ENCODE measurements around the gene MAMDC4.

Gene MAMDC4

DNA sequence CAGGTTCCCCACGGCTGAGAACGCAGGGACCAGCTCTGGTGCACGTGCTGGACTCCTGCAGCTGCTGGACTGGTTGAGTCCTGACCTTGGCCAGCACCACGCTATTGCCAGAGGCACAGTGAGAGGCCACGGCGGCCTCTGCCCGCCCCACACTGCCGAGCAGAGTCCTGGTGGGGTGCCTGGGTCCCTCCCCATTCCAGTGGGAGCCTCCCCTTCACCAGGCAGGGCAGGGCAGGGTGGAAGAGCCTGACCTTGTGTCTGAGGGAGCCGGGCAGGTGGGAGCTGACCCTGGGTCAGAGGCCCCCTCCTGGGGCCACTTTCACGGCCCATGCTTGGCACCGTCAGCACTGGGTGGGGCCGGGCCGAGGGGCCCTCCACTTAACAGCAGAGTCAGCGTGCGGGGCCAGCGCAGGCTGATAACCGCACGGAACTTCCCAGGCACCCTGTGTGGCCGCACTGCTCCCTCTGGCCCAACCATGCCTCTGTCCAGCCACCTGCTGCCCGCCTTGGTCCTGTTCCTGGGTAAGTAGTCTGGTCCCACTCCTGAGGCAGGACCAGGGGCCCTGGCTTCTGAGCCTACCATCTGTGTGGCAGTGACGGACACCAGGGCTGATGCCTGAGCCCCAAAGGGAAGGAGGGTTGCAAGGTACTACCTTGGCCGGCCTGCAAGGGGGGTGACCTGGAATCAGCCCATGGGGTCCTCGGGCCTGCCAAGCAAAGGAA lies at the start of gene MAMDC4:
TSS of gene MAMDC4 (plus strand) at position 406 of the 723 bp plus-strand sequence. CDS start at position 477, 71 bp downstream.
- in situ Hi-C loops (cut with HindIII; ENCODE audit: low sequenced_read_pairs) = no loop called here

DNA sequence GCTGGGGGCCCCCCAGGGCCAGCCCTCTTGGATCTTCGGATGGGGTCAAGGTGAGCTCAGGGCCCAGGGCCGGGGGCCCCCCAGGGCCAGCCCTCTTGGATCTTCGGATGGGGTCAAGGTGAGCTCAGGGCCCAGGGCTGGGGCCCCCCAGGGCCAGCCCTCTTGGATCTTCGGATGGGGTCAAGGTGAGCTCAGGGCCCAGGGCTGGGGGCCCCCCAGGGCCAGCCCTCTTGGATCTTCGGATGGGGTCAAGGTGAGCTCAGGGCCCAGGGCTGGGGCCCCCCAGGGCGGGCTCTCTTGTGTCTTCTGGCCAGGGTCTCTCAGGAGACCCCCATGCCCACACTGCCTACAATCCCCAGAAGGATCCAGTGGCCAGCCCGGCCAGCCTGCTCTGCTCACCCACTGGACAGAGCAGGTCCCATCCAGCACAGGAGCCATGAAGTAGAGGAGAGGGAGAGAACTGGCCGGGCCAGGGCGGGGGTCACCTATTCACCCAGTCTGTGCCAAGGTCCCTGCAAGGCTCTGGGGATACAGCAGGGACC lies 49.1 kb upstream of the MAMDC4 start:
- in situ Hi-C loops (cut with HindIII; ENCODE audit: low sequenced_read_pairs) = loop anchor here (25.0 kb wide), 2 partner anchors 234 to 359 kb away; partner anchors contain the start of genes ABCA2, FUT7, LRRC26 and NPDC1

DNA sequence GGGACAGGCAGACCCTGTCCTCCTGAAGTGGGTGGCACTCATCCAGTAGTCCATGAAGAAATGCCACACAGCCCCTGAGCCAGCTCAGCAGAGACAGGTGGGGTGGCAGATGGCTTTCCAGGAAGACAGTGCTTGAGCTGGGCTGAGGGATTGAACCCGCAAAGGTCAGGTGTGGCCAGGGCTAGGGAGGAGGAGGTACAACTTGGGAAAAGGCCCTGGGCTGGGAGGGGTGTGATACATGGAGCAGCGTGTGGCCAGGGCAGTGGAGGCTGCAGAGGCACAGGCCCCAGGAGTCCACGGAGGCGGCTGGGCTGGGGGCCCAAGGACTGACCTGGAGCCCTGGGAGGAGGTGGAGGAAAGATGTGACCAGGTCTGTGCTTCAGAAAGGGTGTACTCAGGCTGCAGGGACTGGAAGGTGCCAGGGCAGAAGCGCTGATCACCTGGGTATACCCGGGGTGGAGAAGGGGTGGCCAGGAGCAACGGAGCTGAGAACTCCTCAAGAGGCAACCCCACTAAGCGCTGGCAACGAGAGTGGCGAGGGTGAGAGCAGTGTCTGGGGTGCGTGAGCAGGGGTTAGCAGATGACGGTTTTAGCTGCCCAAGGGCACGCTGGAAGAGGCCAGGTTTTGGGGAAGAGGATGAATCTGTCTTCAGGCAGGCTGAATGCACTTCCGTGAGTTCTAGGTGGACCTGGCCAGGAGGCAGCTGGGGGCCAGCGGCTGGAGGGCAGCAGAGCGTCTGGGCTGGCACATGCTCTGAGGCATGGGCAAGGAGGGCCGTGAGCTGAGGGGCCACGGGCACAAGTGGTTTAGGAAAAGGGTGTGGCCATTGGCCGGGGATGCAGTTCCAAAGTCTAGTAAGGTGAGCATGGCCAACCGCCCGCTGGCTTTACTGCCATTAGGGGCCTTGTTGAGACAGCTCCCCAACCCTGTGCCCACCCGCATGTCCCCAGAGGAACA lies 48.3 kb upstream of the MAMDC4 start:
- in situ Hi-C loops (cut with HindIII; ENCODE audit: low sequenced_read_pairs) = loop anchor here (25.0 kb wide), 2 partner anchors 233 to 358 kb away; partner anchors contain the start of genes ABCA2, FUT7, LRRC26 and NPDC1

DNA sequence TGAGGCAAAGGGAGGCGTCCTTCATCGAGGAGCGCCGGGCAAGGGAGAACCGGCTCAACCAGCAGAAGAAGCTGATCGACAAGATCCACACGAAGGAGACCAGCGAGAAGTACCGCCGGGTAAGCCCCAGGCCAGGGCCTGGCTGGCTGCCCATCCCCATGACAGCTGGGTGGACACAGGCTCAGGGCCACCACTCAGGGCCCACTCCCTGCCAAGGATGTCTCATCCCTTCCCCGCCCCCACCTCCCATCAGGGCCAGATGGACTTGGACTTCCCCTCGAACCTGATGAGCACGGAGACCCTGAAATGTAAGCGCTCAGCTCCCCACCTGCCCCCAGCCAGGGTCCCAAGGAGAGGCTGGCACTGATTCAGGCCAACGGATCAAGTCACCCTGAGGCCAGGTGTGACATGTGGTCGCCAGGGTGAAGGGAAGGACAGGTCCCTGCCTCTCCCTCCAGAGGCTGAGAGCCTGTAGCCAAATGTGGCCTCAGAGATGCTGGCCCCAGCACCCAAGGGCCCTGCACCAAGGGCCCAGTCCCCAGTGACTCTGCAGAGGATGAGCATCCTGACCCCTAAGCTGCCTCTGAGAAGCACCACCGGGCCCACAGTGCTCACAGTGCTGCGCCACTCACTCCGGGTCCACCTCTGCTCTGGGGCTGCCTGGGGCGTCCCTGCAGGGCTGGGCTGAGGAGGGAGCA lies 47.5 kb upstream of the MAMDC4 start:
- in situ Hi-C loops (cut with HindIII; ENCODE audit: low sequenced_read_pairs) = loop anchor here (25.0 kb wide), 2 partner anchors 233 to 358 kb away; partner anchors contain the start of genes ABCA2, FUT7, LRRC26 and NPDC1

DNA sequence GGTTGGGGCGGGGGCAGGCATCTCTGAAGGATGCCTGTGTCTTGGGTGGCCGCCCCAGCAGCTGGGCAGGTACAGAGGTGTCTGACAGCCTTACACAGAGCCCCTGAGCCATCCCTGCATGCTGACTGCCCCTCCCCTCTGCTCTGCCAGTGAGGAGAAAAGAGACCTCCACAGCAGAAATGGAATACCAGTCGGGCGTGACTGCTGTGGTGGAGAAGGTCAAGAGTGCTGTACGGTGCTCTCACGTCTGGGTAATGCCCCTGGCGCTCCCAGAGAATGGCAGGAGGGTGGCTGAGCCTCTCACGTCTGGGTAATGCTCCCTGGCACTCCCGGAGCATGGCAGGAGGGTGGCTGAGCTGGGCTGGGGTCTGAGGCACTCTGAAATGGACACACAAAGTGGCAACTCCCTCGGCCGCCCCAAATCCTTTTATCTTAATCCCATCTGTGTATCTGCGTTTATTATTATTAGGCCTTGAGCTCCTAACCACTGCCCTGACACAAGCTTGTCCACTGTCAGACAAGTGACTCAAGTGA lies 46.9 kb upstream of the MAMDC4 start:
- in situ Hi-C loops (cut with HindIII; ENCODE audit: low sequenced_read_pairs) = loop anchor here (25.0 kb wide), 2 partner anchors 232 to 357 kb away; partner anchors contain the start of genes ABCA2, FUT7, LRRC26 and NPDC1

DNA sequence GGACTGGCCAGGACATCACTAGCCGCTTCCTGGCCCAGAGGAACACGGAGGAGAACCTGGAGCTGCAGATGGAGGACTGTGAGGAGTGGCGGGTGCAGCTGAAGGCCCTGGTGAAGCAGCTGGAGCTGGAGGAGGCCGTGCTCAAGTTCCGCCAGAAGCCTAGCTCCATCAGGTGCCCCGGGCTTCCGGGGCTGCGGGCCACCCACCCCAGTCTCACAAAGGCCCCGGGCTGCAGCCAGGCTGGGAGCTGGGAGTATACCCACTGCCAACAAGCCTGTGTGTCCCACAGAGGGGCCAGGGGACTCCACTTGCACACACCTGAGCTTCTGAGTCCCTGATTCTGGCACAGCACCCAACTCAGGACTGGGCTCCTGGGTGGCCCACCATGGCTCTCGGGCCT lies 46.1 kb upstream of the MAMDC4 start:
- in situ Hi-C loops (cut with HindIII; ENCODE audit: low sequenced_read_pairs) = loop anchor here (25.0 kb wide), 2 partner anchors 231 to 356 kb away; partner anchors contain the start of genes ABCA2, FUT7, LRRC26 and NPDC1

DNA sequence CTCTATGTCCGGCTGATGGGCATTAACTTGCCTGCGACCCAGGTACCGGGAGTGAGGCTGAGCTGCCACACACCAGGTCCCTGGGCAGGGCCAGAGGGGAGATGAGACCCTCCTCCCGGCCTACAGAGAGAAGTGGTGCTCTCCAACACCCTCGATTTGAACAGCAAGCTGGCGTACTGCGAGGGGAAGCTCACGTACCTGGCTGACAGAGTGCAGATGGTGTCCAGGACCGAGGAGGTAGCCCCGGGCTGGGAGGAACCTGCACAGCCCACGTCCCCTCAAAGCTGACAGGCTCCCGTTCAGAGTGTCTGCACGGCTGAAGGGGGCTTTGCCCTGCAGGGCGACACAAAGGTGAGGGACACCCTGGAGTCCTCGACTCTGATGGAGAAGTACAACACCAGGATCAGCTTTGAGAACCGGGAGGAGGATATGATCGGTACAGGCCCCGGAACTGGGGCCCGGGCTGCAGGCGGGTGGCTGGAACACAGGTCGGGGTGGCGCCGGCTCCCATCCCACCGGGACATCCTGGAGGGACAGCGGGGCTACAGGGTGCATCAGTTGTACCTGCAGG lies 45.4 kb upstream of the MAMDC4 start:
- in situ Hi-C loops (cut with HindIII; ENCODE audit: low sequenced_read_pairs) = loop anchor here (25.0 kb wide), 2 partner anchors 231 to 356 kb away; partner anchors contain the start of genes ABCA2, FUT7, LRRC26 and NPDC1

DNA sequence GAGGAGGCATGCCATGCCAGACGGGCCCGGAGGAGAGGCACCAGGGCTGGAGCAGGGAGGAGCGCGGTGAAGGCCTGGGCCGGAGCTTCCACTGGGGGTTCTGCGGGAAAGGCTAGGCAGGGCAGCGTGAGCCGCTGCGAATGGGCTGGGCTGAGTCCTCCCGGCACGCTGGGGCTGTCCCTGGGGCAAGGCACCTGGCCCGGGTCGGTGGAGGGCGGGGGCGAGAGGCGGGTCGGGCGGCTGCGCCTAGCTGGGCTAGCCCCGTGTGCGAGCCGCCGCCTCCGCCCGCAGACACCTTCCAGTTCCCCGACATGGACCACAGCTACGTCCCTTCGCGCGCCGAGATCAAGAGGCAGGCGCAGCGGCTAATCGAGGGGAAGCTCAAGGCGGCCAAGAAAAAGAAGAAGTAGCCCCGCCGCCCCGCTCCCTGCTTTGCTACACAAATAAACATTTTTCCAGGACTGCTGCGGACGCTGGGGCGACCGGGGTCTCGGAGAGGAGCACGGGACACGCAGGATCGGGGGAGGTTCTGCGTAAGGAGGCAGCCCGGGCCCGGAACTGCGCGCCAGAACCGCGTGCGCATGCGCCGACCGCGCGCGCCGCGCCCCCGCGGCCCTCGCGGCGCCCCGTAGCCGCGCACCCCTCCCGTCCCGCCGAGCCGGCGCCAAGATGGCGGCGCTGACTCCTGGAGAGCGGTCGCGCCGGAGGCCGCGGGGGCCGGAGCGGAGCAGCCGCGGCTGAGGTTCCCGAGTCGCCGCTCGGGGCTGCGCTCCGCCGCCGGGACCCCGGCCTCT lies 44.7 kb upstream of the MAMDC4 start, which contains the start of gene RABL6:
TSS of gene RABL6 (plus strand) at position 668 of the 794 bp plus-strand sequence. CDS start 249 bp downstream, outside the sequence.
- in situ Hi-C loops (cut with HindIII; ENCODE audit: low sequenced_read_pairs) = loop anchor here (25.0 kb wide), 2 partner anchors 230 to 355 kb away; partner anchors contain the start of genes ABCA2, FUT7, LRRC26 and NPDC1

DNA sequence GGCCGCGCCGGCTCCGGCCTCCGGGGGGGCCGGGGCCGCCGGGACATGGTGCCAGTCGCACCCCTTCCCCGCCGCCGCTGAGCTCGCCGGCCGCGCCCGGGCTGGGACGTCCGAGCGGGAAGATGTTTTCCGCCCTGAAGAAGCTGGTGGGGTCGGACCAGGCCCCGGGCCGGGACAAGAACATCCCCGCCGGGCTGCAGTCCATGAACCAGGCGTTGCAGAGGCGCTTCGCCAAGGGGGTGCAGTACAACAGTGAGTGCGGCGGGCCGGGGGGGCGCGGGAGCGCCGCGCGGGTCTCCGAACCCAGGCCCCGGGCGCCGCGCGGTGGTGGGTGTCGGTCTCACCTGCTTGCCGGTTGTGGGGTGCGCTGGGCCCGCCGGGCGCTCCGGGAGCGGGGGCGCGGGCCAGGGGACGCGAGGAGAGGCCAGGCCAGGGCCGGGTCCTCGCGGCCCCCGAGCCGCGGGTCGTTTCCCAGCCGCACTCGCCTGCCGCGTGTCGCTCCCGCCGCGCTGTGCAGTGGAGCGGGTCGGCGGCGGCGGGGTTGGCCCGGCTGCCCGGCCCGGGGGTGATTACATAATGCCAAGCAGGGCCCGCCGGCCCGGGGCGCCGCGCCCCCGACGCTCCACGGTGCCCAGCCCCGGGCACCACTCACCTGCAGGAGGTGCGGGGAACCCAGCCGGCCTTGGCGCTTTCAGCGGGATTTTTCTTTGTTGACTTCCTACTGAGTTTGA lies 43.9 kb upstream of the MAMDC4 start:
- in situ Hi-C loops (cut with HindIII; ENCODE audit: low sequenced_read_pairs) = loop anchor here (25.0 kb wide), 2 partner anchors 229 to 354 kb away; partner anchors contain the start of genes ABCA2, FUT7, LRRC26 and NPDC1

DNA sequence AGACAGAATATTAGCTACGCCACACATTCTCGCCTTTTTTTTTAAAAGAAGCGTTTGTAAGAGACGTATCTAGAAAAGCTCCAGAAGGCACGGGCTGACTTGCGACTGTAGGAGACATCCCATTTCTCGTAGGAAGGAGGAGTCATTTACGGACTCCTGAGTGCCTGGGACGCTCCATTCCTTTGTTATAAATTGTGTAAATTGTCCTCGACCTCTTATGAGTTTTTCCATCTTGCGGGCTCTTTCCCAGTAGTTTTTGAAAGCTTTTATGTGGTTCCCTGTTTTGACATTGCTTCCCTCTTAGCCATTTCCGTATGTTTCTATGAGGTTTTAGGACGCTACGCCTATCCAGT lies 43.4 kb upstream of the MAMDC4 start:
- in situ Hi-C loops (cut with HindIII; ENCODE audit: low sequenced_read_pairs) = loop anchor here (25.0 kb wide), 2 partner anchors 229 to 354 kb away; partner anchors contain the start of genes ABCA2, FUT7, LRRC26 and NPDC1

DNA sequence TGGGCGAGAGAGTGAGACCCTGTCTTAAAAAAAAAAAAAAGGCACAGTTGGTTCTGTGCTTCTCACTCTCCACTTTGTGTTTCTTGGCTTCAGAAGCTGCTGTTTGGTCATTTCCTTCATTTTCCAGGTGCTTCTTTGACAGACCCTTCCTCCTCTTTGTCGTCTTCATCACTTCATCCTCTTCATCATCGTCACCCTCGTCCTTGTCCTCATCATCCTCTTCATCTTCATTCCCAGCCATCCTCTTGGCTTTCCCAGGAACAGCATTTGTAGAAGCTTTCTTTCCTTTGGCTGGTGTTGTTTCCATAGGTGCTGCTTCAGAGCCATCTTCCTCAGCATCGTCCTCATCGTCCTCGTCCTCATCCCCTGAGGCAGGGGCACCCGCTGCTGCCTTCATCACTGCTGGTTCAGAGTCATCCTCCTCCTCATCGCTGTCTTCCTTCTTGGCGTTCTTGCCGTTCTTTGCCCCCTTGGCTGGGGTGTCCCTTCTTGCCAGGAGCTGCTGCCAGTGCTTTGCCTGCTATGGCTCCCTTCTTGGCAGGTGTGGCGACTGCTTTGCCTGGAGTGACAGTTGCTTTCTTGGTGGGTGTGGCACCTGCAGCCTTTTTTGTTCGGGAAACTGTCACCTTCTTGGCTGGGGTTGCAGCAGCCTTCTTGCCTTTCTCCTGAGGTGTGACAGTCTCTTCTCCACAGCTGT lies 37.3 kb upstream of the MAMDC4 start:
- in situ Hi-C loops (cut with HindIII; ENCODE audit: low sequenced_read_pairs) = loop anchor here (10.0 to 25.0 kb wide), 3 partner anchors 120 to 347 kb away; partner anchors contain the start of genes ABCA2, FUT7, LRRC26 and NPDC1

DNA sequence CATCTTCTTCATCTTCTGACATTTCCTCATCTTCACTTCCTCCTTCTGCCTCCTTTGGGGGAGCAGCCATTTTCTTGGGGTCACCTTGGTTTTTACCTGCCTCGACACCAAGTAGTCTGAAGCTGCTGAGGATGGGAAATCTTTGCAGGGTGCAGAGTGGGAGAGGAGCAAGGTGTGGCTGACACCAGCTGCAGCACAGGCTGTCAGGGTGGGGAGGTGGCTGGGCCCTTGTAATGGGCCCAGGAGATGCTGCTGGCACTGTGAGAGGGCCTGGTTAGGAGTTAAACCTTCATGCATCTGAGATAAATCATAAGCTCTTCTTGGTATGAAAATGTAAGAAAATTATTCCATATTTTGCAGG lies 36.7 kb upstream of the MAMDC4 start:
- in situ Hi-C loops (cut with HindIII; ENCODE audit: low sequenced_read_pairs) = loop anchor here (10.0 to 25.0 kb wide), 3 partner anchors 119 to 347 kb away; partner anchors contain the start of genes ABCA2, FUT7, LRRC26 and NPDC1

DNA sequence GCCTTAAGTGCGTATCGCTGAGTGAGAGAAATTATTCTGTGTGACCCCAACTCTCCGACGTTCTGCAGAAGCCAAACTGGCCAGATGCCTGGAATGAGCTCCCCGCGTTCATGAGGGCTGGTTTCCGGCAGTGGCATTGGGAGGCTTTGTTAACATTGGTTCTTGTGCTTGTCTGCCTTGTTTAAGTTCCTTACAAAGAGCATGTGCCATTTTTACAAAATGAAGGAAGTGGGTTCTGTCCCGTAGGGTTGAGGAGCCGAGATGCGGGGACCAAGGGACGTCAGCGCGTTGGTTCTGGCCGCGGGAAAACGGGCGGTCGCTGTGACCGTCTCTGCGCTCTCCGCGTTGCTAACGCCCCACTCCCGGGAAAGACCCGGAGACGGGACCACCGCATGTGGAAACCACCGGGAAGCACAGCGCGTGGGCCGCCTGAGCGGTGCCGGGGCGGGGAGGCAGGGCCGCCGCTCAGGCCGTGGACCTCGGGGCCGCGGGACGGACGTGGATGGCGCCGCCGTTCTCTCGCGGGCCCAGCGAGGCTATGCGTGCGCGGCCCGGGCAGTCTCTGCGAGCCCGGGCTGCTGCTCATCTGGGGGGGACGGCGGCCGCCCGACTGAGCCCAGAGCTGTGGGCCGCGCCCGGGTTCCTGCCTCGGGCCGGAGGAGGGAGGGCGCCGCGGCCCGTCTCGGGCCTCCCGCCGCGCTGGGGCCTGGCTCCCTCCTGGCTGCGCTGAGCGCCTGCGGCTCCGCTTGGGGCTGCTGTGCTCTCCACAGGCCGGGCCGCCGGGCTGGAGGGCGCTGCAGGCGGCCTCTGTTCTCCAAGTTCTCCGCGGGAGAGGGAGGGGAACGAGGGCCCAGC lies 30.9 kb upstream of the MAMDC4 start:
- in situ Hi-C loops (cut with HindIII; ENCODE audit: low sequenced_read_pairs) = loop anchor here (25.0 kb wide), 2 partner anchors 216 to 341 kb away; partner anchors contain the start of genes ABCA2, FUT7, LRRC26 and NPDC1

DNA sequence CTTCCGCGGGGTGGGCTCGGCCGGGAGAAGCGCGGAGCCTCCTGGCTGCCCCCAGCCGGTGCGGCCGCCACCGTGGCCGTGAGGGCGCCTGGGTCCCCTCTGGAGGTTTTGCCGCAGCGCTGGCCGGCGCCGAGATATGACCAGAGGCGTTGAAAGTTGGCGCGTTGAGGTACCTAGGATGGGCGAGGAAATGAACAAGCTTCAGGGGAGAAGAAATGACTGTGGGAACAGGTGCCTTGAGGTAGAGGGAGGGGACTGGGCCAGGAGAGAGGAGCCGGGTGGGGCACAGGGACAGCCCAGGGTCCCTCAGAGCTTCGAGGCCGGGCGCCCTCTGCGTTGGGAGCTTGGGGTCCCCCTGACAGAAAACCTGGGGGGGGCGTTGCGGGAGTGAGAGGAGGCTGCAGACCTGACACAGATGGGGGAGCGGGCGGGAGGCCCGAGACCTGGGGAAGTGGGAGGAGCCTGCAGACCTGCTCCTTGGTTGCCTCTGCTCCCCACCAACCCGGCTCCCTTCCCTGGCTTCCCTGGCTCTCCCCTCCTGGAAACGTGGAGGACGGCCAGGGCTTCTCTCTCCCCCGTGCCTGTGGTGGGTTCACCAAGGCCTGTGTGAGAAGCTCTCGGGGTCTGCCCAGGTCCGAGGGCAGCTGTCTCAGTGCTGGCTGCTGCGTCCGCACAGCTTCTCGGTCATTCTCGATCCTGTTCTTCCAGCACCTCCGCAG lies 30.2 kb upstream of the MAMDC4 start:
- in situ Hi-C loops (cut with HindIII; ENCODE audit: low sequenced_read_pairs) = loop anchor here (25.0 kb wide), 2 partner anchors 215 to 340 kb away; partner anchors contain the start of genes ABCA2, FUT7, LRRC26 and NPDC1
